Adrenal gland (tissue), 12 donors: Measurements from ENCODE around the gene ITPRIP. TPM values are rescaled to one million over a fixed set of nuclear protein-coding genes. Genes with fewer than 3 reads are reported as not detected.
A peak's percentile ranks its signal among the peaks of the same experiment; 100 is the strongest.

Experiments used
- DNase-seq, 7 donors: peaks; one replicate each; pipeline ENCODE4 v3.0.0-alpha.2; 2019 to 2020
- H3K27ac ChIP-seq, 5 donors: fragments of 200-600 bp; sonication (generic) in 4 of 5; 1 replicate in 3 of 5; 2 replicates in 2 of 5; pipeline versions ENCODE4 v1.5.1 to v1.8.0; 2016 to 2020; ENCODE audit warnings: mild to moderate bottlenecking in 1 of 5
- H3K27me3 ChIP-seq: fragments of 200-600 bp; 2 replicates; pipeline ENCODE4 v1.8.0; 2021
- H3K36me3 ChIP-seq, 2 donors: fragments of 200-600 bp; replicated peaks in 1 of 2; 1 replicate in 1 of 2; 2 replicates in 1 of 2; pipeline versions ENCODE4 v1.5.1 to v1.8.0; 2018 to 2022
- H3K4me1 ChIP-seq, 2 donors: fragments of 200-600 bp; replicated peaks in 1 of 2; 1 replicate in 1 of 2; 2 replicates in 1 of 2; pipeline versions ENCODE4 v1.5.1 to v1.8.0; 2018 to 2021
- H3K4me3 ChIP-seq, 4 donors: fragments of 200-600 bp; sonication (generic) in 3 of 4; one replicate each; pipeline ENCODE4 v1.5.1; 2016 to 2018
- H3K9me3 ChIP-seq, 3 donors: fragments of 200-600 bp; sonication (generic) in 1 of 3; replicated peaks in 1 of 3; 1 replicate in 2 of 3; 2 replicates in 1 of 3; pipeline versions ENCODE4 v1.5.1 to v1.8.0; 2016 to 2021
- CTCF ChIP-seq, 6 experiments: fragments of 450-650 bp in 4 of 6; fragments of 200-600 bp in 2 of 6; sonication (generic) in 1 of 6; IDR thresholded peaks; 1 replicate in 5 of 6; 2 replicates in 1 of 6; pipeline versions ENCODE4 v1.5.1 to v1.8.0; 2016 to 2021; ENCODE audit warnings: antibody characterized with exemption in 6 of 6, mild to moderate bottlenecking in 2 of 6, moderate library complexity in 1 of 6
- POLR2A ChIP-seq, 2 donors: fragments of 450-650 bp; IDR thresholded peaks; one replicate each; pipeline ENCODE4 v1.6.1; 2017; ENCODE audit warnings: antibody characterized with exemption in 2 of 2, mild to moderate bottlenecking in 2 of 2, moderate library complexity in 1 of 2
- WGBS, 4 donors: extraction: QIAGEN DNeasy Blood & Tissue Kit in 2 of 4; methylation state at CpG; one replicate each; pipeline versions ENCODE4 v1.1.5 to v1.1.7; 2013 to 2017; 5-methylcytosine and 5-hydroxymethylcytosine counted together
- intact Hi-C, 2 donors: fragments of 100-400 bp; cut with DNase I; formaldehyde crosslinking; loops; one replicate each; pipeline versions ENCODE4 v1.14.1 to v1.15.0; 2022 to 2023
- polyA plus RNA-seq, 3 donors: library from polyadenylated mRNA; stranded (reverse); fragments of 200-250 nt in 2 of 3; fragments of 350-450 nt in 1 of 3; fragmentation: Illumina TruSeq in 1 of 3; extraction: RNeasy Lipid Tissue Mini Kit (QIAGEN cat#74804) in 1 of 3; gene quantifications; one replicate each; pipeline ENCODE4 v1.2.3, GENCODE V29; 2013 to 2014
- total RNA-seq, 9 donors: library from RNA; depleted of rRNA in 4 of 9; stranded (reverse); fragments of >200 nt in 4 of 9; fragments of 120-200 nt in 1 of 9; fragmentation: NEBNext Ultra II Directional in 1 of 9; extraction: Animal tissue kit (Norgen Biotek cat#: 25700) in 1 of 9; gene quantifications; one replicate each; pipeline versions ENCODE4 v1.1.0 to v1.2.4, GENCODE V29; 2013 to 2023
- donor health status: healthy with polysubstance abuse.
- donor health status: Bipolar disorder and iron deficiency.
- donor health status: DM: yes; HTN: yes; CAD: no.
- donor health status: DM: no; HTN: no; CAD: no.
- donor health status: DM: no; HTN: no; CAD: no.
- donor health status: DM: yes; HTN: yes; CAD: no.

ITPRIP gene
- total and polyA plus RNA-seq, 12 donors, result 4.2 to 27.0 (median 19.1) TPM

GRCh38 chr10:104339469-104340110 lies 1.3 kb upstream of the ITPRIP start:
- 6 to 11% (median 7%) methylated on average over 11 of the region's 11 CpGs for WGBS, 4 donors
- peak in 1 of 6 experiments; percentile 4 for TF ChIP-seq CTCF (IDR thresholded peaks at IDR 0.05)
- TF ChIP-seq POLR2A (IDR thresholded peaks at IDR 0.05), result peak in 1 of 2 donors; percentile 69
- Histone ChIP-seq H3K4me1 (peaks cover 24 to 43% of the 10 kb centered on the region in 2 donors), H3K27me3 (no peaks in the 10 kb centered on the region), H3K4me3 (peak overlapping the region in 3 of 4 donors; percentile 11 to 95 (median 78)), H3K27ac (peak overlapping the region; percentile 85 to 99 (median 98)), H3K9me3 (no peaks in the 10 kb centered on the region), H3K36me3 (no peaks in the 10 kb centered on the region)
- intact Hi-C loops, result no loop called here
- DNase-seq, result peak; percentile 70 to 83 (median 80)

- H3K4me1 ChIP-seq, result peaks cover 13 to 36% of the 10 kb centered on the region in 2 donors
- H3K27ac ChIP-seq, result peak overlapping the region; percentile 85 to 99 (median 98)
- no peaks in the 10 kb centered on the region for H3K27me3 ChIP-seq
- WGBS, 4 donors, result 2 to 5% (median 3%) methylated on average over 17 to 23 of the region's 23 CpGs
- TF ChIP-seq CTCF (IDR thresholded peaks at IDR 0.05), result no peak
- TF ChIP-seq POLR2A (IDR thresholded peaks at IDR 0.05), result peak in 1 of 2 donors; percentile 5
- intact Hi-C loops, result no loop called here
- H3K36me3 ChIP-seq, result no peaks in the 10 kb centered on the region
- no peaks in the 10 kb centered on the region for H3K9me3 ChIP-seq
- H3K4me3 ChIP-seq, result peak overlapping the region; percentile 78 to 99 (median 96)
- DNase-seq, result peak in 4 of 7 donors; percentile 29 to 73 (median 46)
Measured at GRCh38 chr10:104337521-104337984, 712 bp downstream of the ITPRIP start.

- Histone ChIP-seq H3K36me3 (no peaks in the 10 kb centered on the region), H3K4me3 (peak overlapping the region in 2 of 4 donors; percentile 78 to 95), H3K9me3 (no peaks in the 10 kb centered on the region), H3K27ac (peak overlapping the region; percentile 85 to 99 (median 98)), H3K27me3 (no peaks in the 10 kb centered on the region), H3K4me1 (peaks cover 8 to 42% of the 10 kb centered on the region in 2 donors)
- DNase-seq, result peak in 2 of 7 donors; percentile 11 to 48
- intact Hi-C loops, result no loop called here
- WGBS, 4 donors, result 22 to 32% (median 29%) methylated on average over 12 of the region's 12 CpGs
- TF ChIP-seq CTCF (IDR thresholded peaks at IDR 0.05) (no peak), POLR2A (IDR thresholded peaks at IDR 0.05) (peak in 1 of 2 donors; percentile 14)
Measured at GRCh38 chr10:104336821-104337467, 1.3 kb downstream of the ITPRIP start.

- intact Hi-C loops, result no loop called here
- Histone ChIP-seq H3K27ac (peak overlapping the region in 1 of 5 donors; percentile 47), H3K27me3 (no peaks in the 10 kb centered on the region), H3K36me3 (no peaks in the 10 kb centered on the region), H3K9me3 (no peaks in the 10 kb centered on the region), H3K4me1 (peaks cover 20 to 53% of the 10 kb centered on the region in 2 donors), H3K4me3 (no peak overlapping the region)
- WGBS, 4 donors, result 82 to 87% (median 85%) methylated on average over 12 to 13 of the region's 13 CpGs
- TF ChIP-seq CTCF (IDR thresholded peaks at IDR 0.05) (no peak), POLR2A (IDR thresholded peaks at IDR 0.05) (no peak)
- DNase-seq, result peak in 1 of 7 donors; percentile 17
Measured at GRCh38 chr10:104334965-104335650, 3.2 kb downstream of the ITPRIP start.
